Fibroblast of pulmonary artery (primary cell): ENCODE data around the gene CASP2.

Source experiments
- DNase-seq: peaks from one replicate; pipeline ENCODE4 v3.0.0-alpha.2; 2010; ENCODE audit warnings: low read depth
- H3K4me3 ChIP-seq: replicated peaks from 2 replicates; pipeline ENCODE4 v1.5.1; 2011; ENCODE audit warnings: low read depth, mild to moderate bottlenecking, control low read depth, low read length, moderate library complexity
- TF ChIP-seq, protein P1 (sequence below): IDR thresholded peaks from 2 replicates; pipeline ENCODE4 v1.5.1; 2011; ENCODE audit warnings: mild to moderate bottlenecking, control low read depth, low read length, inconsistent platforms; ENCODE audit errors: missing control alignments

Gene CASP2

GRCh38 chr7:143314127-143314526, 26.0 kb downstream of the CASP2 start:
- no peak overlapping the region for H3K4me3 ChIP-seq
- TF ChIP-seq, protein P1, sequence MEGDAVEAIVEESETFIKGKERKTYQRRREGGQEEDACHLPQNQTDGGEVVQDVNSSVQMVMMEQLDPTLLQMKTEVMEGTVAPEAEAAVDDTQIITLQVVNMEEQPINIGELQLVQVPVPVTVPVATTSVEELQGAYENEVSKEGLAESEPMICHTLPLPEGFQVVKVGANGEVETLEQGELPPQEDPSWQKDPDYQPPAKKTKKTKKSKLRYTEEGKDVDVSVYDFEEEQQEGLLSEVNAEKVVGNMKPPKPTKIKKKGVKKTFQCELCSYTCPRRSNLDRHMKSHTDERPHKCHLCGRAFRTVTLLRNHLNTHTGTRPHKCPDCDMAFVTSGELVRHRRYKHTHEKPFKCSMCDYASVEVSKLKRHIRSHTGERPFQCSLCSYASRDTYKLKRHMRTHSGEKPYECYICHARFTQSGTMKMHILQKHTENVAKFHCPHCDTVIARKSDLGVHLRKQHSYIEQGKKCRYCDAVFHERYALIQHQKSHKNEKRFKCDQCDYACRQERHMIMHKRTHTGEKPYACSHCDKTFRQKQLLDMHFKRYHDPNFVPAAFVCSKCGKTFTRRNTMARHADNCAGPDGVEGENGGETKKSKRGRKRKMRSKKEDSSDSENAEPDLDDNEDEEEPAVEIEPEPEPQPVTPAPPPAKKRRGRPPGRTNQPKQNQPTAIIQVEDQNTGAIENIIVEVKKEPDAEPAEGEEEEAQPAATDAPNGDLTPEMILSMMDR = no peak
- no peak for DNase-seq

GRCh38 chr7:143315776-143316175, 27.6 kb downstream of the CASP2 start, which contains the start of gene CLCN1:
Gene CLCN1 (plus strand): TSS chr7:143316111. CDS start chr7:143316213, 102 bp downstream.
- TF ChIP-seq, protein P1 = no peak
- DNase-seq = no peak
- H3K4me3 ChIP-seq = no peak within 1 kb of the TSS

- no peak for DNase-seq
- TF ChIP-seq, protein P1 = no peak
- H3K4me3 ChIP-seq = no peak overlapping the region
Observed at GRCh38 chr7:143316492-143316891, 28.3 kb downstream of the CASP2 start.

- TF ChIP-seq, protein P1 = no peak
- peak; percentile 39 for DNase-seq
- no peak overlapping the region for H3K4me3 ChIP-seq
Observed at GRCh38 chr7:143318661-143319060, 30.5 kb downstream of the CASP2 start.

- H3K4me3 ChIP-seq = no peak overlapping the region
- TF ChIP-seq, protein P1 = no peak
- DNase-seq = no peak
Observed at GRCh38 chr7:143320620-143321019, 32.5 kb downstream of the CASP2 start.

- H3K4me3 ChIP-seq = no peak overlapping the region
- no peak for DNase-seq
- TF ChIP-seq, protein P1 = no peak
Observed at GRCh38 chr7:143321242-143321641, 33.1 kb downstream of the CASP2 start.

- DNase-seq = no peak
Observed at GRCh38 chr7:143321734-143322133, 33.6 kb downstream of the CASP2 start.

More at GRCh38 chr7:143321734-143322133, 33.6 kb downstream of the CASP2 start:
- TF ChIP-seq, protein P1 = no peak
- no peak overlapping the region for H3K4me3 ChIP-seq
